Measurements from ENCODE around the gene TEX50. TPM values are rescaled to one million over a fixed set of nuclear protein-coding genes. Genes with fewer than 3 reads are reported as not detected.
"Not testable (repeated sequence)": the region's sequence is repeated elsewhere in the genome, so short reads cannot be mapped to it uniquely, and the experiment has no call there.

Gene TEX50, protein sequence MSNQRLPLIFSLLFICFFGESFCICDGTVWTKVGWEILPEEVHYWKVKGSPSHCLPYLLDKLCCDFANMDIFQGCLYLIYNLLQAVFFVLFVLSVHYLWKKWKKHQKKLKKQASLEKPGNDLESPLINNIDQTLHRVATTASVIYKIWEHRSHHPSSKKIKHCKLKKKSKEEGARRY
- total RNA-seq, result not detected
- long read RNA-seq, donor 1, result 0 reads
- long read RNA-seq, donor 2, result 0 reads

DNA sequence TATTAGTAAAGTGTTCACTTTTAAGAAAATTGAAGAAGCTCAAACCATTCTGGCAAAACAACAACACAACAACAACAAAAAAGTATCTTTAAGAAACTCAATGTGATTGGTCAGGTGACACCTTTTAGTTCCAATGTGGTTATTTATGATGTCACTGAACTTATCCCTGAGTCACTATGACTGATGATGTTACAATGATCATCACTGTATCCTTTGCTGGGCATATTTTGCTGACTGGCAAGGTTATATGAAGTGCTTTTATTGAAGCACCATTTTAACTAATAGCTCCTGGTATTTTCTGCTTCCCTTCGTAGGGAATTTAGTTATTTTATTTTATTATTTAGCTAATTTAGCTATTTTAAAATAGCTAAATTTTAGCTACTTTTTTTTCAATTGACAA lies at the start of gene TEX50:
TEX50 (plus strand) TSS at position 223 of the 400 bp plus-strand sequence. CDS start 184 bp downstream, outside the sequence.
- intact Hi-C loops (cut with DNase I), result no loop called here

DNA sequence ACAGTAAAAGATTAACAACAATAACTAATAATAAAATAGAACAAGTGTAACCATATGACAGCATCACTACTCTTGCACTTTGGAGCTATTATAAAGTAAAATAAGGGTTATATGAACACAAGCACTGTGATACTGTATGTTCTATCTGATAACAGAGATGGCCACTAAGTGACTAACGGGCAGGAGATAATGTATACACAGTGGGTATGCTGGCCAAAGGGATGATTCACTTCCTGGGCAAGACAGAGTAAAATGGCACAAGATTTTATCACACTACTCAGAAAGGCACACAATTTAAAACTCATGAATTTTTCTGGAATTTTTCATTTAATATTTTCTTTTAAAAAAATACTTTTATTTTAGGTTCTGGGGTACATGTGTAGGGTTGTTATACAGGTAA lies 44.6 kb upstream of the TEX50 start:
- DNase-seq (ENCODE audit: low spot score), result no peak
- intact Hi-C loops (cut with DNase I), result no loop called here

More for the DNA sequence above, at the start of gene TEX50:
- no peak for DNase-seq (ENCODE audit: low spot score)

DNA sequence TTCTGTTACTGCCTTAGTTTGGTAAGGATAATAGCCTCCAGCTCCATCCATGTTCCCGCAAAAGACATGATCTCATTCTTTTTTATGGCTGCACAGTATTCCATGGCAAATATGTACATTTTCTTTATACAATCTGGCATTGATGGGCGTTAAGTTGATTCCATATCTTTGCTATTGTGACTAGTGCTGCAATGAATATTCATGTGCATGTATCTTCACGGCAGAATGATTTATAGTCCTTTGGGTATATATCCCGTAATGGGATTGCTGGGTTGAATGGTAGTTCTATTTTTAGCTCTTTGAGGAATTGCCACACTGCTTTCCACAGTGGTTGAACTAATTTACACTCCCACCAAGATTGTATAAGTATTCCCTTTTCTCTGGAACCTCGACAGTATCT lies 44.0 kb upstream of the TEX50 start:
- intact Hi-C loops (cut with DNase I); DNase-seq (ENCODE audit: low spot score): not testable (repeated sequence)

DNA sequence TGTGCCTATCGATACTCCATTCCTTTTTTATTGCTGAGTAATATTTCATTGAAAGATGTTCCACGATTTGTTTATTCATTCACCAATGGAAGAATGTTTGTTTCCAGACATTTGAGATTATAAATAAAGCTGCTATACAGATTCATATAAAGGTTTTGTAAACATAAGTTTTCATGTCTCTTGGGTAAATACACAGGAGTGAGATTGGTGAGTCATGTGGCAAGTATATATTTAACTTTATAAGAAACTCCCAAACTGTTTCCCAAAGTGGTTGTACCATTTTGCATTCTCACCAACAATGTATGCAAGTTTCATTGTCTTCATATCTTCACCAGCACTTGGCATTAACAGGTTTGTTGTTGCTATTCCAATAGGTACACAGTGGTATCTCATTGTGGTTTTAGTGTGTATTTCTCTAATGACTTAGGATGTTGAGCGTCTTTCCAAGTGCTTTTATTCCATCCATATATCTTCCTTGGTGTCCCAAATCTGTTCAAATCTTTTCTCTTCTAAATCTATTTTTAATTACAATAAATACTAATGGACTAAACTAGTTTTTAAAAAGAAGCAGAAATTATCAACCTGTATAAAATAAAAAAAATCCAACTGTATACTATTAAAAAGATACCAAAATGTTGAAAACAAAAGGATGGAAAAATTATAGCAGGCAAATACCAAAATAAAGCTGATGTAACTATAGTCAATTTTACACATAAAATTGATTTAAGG lies 38.9 kb upstream of the TEX50 start:
- intact Hi-C loops (cut with DNase I), result no loop called here
- no peak for DNase-seq (ENCODE audit: low spot score)

DNA sequence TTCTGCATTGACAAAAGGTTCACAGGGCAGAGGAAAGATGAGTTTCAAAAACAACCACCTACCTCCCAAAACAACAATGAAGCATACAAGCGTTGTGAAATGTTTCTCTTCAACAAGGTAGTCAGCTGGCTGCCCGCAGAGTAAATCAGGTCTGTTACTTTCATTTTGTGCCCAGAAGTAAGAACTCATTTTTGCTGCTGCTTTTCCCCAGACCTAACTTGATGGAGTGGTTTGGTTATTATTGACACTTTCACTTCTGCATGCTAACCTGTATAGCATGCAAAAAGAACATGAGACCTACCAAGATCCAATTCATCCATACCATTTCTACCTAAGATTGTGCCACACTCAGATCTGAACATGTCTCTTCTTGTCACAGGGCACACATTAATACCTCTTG lies 33.5 kb upstream of the TEX50 start:
- DNase-seq (ENCODE audit: low spot score), result no peak
- intact Hi-C loops (cut with DNase I), result no loop called here

DNA sequence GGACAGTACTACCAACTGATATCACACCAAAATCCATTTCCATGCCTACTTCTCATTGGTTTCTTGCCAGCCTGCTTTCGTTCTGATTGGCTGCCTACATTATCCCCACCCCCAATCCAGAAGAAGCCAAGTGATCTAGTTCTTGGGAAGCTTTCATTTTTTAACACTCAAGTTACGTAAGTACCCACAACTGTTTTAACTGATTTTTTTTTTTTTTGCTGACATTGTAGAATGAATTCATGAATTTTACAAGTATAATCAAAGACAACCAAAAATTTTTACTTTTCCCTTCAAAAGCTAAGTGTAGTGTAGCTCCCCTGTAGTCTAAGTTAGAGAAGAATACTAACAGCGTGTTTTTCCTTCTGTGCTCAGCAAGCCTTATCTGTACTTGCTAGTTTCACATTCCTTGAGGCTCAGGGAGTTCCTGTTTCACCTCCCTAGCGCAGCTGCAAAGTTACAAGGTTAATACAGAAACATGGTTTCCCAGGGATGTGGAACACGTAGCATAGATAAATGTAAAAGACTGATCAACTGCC lies 32.0 kb upstream of the TEX50 start, which contains the start of gene SLC9C2:
SLC9C2 (minus strand) TSS at position 17 of the 536 bp plus-strand sequence. CDS start 1,296 bp downstream, outside the sequence.
- DNase-seq (ENCODE audit: low spot score), result no peak
- intact Hi-C loops (cut with DNase I), result no loop called here

DNA sequence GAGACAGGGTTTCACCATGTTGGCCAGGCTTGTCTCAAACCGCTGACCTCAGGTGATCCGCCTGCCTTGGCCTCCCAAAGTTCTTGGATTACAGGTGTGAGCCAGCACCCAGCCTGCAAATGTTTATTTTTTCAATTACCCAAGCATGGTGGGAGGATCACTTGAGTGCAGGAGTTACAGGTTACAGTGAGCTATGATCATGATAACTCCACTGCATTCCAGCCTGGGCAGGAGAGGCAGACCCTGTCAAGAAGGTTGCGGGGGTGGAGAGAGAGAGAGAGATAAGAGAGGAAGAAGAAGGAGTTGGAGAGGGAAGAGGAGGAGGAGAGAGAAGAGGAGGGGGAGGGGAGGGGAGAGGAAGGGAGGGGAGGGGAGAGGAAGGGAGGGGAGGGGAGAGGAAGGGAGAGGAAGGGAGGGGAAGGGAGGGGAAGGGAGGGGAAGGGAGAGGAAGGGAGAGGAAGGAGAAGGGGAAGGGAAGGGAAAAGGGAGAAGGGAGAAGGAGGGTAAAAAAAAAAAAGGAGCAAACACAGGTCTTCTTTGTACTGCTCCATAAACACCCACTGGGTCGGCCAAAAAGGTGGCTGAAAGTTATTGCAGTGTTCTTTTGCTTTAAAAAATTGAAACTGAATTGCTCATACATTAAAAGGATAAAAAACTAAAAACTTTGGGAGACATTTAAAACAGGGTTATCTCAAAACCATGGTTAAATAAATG lies 26.5 kb upstream of the TEX50 start:
- intact Hi-C loops (cut with DNase I), result no loop called here
- DNase-seq (ENCODE audit: low spot score), result no peak

DNA sequence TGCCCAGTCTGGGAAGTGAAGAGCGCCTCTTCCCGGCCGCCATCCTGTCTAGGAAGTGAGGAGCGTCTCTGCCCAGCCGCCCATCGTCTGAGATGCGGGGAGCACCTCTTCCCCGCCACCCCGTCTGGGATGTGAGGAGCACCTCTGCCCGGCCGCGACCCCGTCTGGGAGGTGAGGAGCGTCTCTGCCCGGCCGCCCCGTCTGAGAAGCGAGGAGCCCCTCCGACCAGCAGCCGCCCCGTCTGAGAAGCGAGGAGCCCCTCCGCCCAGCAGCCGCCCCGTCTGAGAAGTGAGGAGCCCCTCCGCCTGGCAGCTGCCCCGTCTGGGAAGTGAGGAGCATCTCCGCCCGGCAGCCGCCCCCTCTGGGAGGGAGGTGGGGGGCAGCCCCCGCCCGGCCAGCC lies 22.1 kb upstream of the TEX50 start:
- intact Hi-C loops (cut with DNase I); DNase-seq (ENCODE audit: low spot score): not testable (repeated sequence)

DNA sequence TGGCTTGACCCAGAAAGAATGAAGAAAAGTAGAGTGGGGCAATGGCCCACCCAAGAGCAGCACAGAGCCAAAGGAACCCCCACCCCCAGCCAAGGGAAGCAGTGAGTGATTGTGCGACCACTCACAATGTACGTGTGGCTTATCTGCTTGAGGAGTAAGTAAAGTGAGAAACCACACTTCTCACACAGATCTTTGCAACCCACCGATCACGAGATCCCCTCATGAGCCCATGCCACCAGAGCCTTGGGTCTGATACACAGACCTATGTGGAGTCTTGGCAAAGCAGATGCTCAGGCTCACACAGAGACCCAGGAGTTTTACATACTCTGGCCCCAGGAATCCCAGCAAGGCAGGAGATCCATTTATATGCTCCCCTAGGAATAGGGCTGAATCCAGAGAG lies 18.3 kb upstream of the TEX50 start:
- intact Hi-C loops (cut with DNase I), result no loop called here
- no peak for DNase-seq (ENCODE audit: low spot score)

DNA sequence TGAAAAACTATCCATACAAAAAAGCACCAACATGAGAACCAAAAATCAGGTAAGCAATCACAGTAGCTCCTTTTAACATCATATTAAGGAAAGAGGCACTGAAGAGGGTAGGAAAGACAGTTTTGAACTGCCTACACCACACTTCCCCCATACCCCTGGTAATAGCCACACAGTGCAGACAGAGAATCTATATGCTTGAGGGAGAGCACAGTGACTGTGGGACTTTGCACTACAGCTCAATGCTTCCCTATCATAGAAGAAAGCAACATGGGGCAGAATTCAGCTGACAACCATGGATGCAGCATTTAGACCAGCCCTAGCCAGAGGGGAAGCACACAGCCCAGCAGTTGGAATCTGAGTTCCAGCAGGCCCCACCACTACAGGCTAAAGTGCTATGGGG lies 7.9 kb upstream of the TEX50 start:
- DNase-seq (ENCODE audit: low spot score), result no peak
- intact Hi-C loops (cut with DNase I), result no loop called here

DNA sequence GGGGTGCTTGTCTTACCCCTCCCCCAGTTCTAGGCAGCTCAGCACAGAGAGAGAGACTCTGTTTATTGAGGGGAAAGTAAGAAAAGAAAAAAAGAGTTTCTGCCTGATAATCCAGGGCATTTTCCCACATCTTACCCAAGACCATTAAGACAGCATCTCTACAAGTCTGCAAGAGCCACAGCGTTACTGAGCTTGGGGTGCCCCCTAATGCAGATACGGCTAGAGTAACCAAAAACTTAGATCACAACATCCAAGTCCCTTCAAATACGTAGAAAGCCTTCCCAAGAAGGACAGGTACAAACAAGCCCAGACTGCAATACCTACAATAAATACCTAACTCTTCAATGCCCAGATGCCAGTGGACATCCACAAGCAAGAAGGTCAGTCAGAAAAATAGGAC lies 6.2 kb upstream of the TEX50 start:
- intact Hi-C loops (cut with DNase I), result no loop called here
- DNase-seq (ENCODE audit: low spot score), result no peak

DNA sequence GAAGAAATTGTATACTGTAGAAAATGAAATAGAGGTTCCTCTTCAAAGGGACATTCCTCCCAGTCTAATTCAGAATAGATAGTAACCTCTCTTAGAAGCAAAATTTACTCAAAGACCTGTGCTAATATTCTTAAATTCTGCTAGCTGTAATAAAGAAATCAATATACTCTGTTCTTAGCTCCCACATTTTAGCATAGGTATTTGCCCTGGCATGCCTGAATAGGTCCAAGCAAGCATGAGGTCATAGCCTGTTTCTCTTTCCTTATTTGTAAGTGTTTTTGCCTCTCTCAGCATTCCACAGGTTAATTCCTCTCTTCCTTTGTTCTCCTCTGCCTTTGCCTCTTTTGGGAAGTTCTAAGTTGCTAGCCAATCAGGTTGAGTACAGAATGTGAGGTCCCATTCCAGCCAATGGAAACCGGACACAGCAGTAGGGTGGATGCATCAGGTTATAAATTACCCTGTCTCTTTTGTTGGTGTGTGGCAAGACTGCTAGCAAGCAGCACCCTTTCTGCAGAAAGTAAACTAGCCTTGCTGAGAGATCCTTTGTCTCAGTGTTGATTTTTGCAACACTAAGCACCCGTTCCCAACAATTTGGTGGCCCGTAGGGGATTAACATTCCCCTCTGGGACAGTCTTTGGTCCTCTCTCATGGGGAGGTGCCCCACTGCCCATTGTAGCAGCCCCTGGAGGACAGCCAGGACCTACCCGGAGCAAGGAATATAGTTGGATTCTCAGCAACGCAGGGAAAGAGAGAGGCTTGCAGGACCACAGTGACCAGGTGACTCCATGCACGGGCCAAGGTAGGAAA lies 2.3 kb downstream of the TEX50 start:
- DNase-seq (ENCODE audit: low spot score); intact Hi-C loops (cut with DNase I): not testable (repeated sequence)

DNA sequence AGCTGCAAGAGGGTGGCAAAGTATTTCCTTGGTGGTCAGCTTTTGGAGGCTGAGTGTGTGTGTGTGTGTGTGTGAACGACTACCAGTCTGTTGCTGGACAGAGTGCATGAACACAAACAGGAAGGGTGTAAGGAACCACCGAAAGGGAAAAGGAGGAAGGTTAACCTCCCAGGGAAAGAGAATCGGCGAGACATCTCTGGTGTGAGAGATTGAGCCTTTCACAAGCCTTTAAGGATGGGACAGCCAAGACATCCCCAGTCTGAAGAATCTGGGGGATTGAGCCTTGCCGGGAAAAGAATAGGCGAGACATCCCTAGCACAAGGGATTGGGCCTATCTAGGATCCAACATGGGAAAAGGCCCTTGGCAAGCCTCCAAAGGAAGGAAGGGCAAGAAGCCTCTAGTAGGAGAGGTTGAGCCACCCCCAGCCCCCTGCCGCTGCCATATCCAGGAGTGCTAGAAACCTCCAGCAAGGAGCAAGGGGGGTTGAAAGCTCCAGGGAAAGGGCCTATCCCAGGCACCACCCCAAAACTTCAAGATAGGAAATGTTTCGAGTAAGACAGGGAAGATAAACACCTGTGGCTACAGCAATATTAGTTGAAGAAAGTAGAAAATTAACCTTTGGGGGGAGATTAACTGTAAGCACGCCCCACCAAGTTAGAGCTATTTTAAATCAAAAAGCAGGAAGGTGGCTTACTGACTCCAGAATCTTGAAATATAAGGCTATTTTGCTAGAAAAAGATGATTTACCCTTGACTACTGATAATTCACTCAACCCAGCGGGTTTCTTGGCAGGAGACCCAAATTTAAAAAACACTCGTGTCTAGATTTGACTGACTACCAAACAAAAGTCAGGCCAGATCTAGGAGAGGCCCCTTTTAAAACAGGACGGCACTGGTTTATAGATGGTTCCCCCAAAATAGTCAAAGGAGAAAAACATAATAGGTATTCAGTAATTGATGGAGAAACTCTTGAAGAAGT lies 3.2 kb downstream of the TEX50 start:
- no peak for DNase-seq (ENCODE audit: low spot score)
- intact Hi-C loops (cut with DNase I), result no loop called here

DNA sequence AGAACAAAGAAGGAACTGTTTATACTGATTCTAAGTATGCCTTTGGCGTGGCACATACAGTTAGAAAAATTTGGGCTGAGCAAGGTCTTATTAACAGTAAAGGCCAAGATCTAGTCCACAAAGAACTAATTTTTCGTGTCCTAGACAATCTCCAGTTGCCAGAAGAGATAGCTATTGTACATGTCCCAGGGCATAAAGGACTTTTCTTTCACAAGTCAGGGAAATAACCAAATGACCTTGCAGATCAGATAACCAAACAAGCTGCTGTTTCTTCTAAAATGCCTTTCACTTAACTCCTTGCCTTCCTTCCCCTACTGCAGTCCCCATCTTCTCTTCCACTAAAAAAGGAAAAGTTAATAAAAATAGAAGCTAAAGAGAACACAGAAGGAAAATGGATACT lies 4.0 kb downstream of the TEX50 start:
- intact Hi-C loops (cut with DNase I), result no loop called here
- no peak for DNase-seq (ENCODE audit: low spot score)

DNA sequence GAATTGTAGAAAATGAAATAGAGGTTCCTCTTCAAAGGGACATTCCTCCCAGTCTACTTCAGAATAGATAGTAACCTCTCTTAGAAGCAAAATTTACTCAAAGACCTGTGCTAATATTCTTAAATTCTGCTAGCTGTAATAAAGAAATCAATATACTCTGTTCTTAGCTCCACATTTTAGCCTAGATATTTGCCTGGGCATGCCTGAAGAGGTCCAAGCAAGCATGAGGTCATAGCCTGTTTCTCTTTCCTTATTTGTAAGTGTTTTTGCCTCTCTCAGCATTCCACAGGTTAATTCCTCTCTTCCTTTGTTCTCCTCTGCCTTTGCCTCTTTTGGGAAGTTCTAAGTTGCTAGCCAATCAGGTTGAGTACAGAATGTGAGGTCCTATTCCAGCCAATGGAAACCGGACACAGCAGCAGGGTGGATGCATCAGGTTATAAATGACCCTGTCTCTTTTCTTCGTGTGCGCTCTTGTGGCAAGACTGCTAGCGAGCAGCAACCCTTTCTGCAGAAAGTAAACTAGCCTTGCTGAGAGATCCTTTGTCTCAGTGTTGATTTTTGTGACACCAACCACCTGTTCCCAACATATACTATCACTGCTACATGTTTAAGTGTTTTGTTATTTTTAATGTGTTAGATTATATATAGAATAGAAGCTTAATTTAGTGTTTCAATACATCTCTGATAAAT lies 7.5 kb downstream of the TEX50 start:
- DNase-seq (ENCODE audit: low spot score), result not testable (repeated sequence)
- intact Hi-C loops (cut with DNase I), result loop anchor here in 1 of 2 donors (1.0 kb wide), 1 partner anchor 49 kb away; no protein-coding TSS in a partner anchor

DNA sequence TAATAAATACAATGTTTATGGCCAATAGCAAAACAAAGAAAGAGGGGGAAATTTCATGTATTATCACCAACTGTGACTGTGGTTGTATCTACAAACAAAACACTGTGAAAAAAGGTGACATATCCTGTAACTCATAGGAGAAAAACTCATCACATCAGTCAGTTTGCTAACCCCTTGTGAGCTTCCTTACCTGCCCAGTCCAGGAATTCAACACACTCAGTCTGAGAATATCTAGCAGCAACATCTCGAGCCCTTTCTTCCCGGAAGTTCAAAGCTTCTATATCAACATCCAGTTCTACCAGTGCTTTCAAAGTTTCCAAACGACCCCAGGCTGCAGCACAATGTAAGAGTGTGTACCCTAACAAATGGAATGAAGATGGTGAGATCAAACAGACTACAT lies 11.5 kb downstream of the TEX50 start:
- no peak for DNase-seq (ENCODE audit: low spot score)
- intact Hi-C loops (cut with DNase I), result no loop called here

DNA sequence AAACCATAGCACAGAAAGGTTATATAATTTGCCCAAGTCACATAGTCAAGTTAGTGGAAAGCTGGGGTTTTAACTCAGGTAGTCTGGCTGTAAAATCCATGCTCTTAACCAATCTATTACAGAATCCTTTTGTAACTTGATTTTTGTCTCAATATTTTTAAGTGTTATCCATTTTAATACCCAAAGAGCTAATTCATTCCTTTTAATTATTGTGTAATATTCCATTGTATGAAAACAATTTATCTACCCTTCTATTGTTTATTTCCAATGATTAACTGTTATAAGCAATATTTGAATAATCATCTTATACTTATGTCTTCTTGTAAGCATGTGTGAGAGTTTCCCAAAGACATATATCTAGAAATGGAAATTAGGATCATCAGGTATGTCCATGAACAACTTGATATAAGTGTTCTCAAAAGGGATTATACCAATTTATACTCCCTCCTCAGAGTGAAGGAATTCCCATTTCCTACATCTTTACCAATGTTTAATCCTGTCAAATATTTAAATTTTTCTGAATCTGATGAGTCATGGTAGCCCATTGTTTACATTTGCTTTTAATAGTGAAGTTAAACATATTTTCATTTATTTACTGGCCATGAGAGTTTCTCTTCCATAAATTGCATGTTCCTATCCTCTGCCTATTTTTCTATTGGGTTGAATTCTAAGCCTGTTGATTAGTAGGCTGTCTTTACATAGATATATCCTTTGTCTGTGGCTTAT lies 13.9 kb downstream of the TEX50 start:
- no peak for DNase-seq (ENCODE audit: low spot score)
- intact Hi-C loops (cut with DNase I), result no loop called here

Measured in posterior vena cava (tissue), 2 donors.